Ovary (tissue), 9 donors: ENCODE measurements around the gene POLR3H. TPM values are rescaled to one million over a fixed set of nuclear protein-coding genes. Genes with fewer than 3 reads are reported as not detected.

ENCODE experiments used
- DNase-seq, 5 donors: peaks; one replicate each; pipeline ENCODE4 v3.0.0-alpha.2; 2019 to 2020
- H3K27ac ChIP-seq, 2 donors: fragments of 200-600 bp; one replicate each; pipeline versions ENCODE4 v1.5.1 to v1.8.0; 2019 to 2022
- H3K27me3 ChIP-seq: fragments of 200-600 bp; one replicate; pipeline ENCODE4 v1.8.0; 2022
- H3K36me3 ChIP-seq: fragments of 200-600 bp; sonication (generic); one replicate; pipeline ENCODE4 v1.5.1; 2019
- H3K4me1 ChIP-seq: one replicate; pipeline ENCODE4 v1.8.1; 2013; ENCODE audit warnings: mild to moderate bottlenecking, moderate library complexity; ENCODE audit not compliant: insufficient read depth
- H3K4me3 ChIP-seq: fragments of 200-600 bp; sonication (generic); one replicate; pipeline ENCODE4 v1.5.1; 2017
- H3K9me3 ChIP-seq, 2 donors: fragments of 200-600 bp in 1 of 2; sonication (generic) in 1 of 2; one replicate each; pipeline versions ENCODE4 v1.5.1 to v1.8.1; 2013 to 2019; ENCODE audit warnings: mild to moderate bottlenecking in 1 of 2, moderate library complexity in 1 of 2
- EP300 ChIP-seq: sonication (generic); formaldehyde crosslinking; IDR thresholded peaks from one replicate; pipeline ENCODE4 v1.6.1; 2017; ENCODE audit warnings: antibody characterized with exemption
- POLR2A ChIP-seq: fragments of 450-650 bp; IDR thresholded peaks from one replicate; pipeline ENCODE4 v1.6.1; 2017; ENCODE audit warnings: antibody characterized with exemption, mild to moderate bottlenecking, moderate library complexity
- WGBS, 3 donors: extraction: QIAGEN DNeasy Blood & Tissue Kit in 1 of 3; methylation state at CpG; one replicate each; pipeline versions ENCODE4 v1.1.5 to v1.1.7; 2013 to 2017; 5-methylcytosine and 5-hydroxymethylcytosine counted together
- intact Hi-C, 4 donors: fragments of 100-400 bp; cut with DNase I; formaldehyde crosslinking; loops; one replicate each; pipeline versions ENCODE4 v1.11.0 to v1.15.1; 2022 to 2023
- polyA plus RNA-seq, 2 donors: library from polyadenylated mRNA; stranded (reverse); fragments of 200-250 nt in 1 of 2; fragments of 350-450 nt in 1 of 2; fragmentation: Illumina TruSeq in 1 of 2; extraction: RNeasy Lipid Tissue Mini Kit (QIAGEN cat#74804) in 1 of 2; gene quantifications; one replicate each; pipeline ENCODE4 v1.2.3, GENCODE V29; 2013 to 2014
- total RNA-seq, 7 donors: library from RNA; depleted of rRNA in 2 of 7; stranded (reverse); fragments of >200 nt in 2 of 7; fragmentation: NEBNext Ultra II Directional in 3 of 7; extraction: Animal tissue kit (Norgen Biotek cat#: 25700) in 3 of 7; gene quantifications; one replicate each; pipeline versions ENCODE4 v1.1.0 to v1.2.4, GENCODE V29; 2016 to 2023
- TF ChIP-seq, protein P1 (sequence below), 3 donors: fragments of 450-650 bp in 2 of 3; fragments of 200-600 bp in 1 of 3; IDR thresholded peaks; one replicate each; pipeline versions ENCODE4 v1.5.1 to v1.8.0; 2016 to 2022; ENCODE audit warnings: antibody characterized with exemption in 3 of 3, mild to moderate bottlenecking in 1 of 3
- donor health status: DM: no; HTN: no; CAD: no; lungs with moderate emphysema.
- donor health status: DM: no; HTN: no; CAD: no.
- donor health status: Bipolar disorder and iron deficiency.
- donor health status: DM: yes; HTN: yes; CAD: no.
- donor health status: DM: no; HTN: no; CAD: no.
- donor health status: DM: yes; HTN: yes; CAD: no.

POLR3H gene
- total and polyA plus RNA-seq, 9 donors: 15.7 to 84.6 (median 49.6) TPM

DNA sequence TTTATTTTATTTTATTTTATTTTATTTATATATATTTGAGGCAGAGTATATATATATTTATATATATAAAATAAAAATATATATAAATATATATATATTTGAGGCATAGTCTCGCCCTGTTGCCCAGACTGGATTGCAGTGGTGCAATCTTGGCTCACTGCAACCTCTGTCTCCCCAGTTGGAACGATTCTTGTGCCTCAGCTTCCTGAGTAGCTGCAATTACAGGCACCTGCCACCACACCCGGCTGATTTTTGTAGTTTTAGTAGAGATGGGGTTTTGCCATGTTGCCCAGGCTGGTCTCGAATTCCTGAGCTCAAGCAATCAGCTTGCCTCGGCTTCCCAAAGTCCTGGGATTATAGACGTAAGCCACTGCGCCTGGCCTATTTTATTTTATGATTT, 44.0 kb downstream of the POLR3H start:
- Histone ChIP-seq H3K27me3 (no peaks in the 10 kb centered on the region), H3K4me3 (no peak overlapping the region), H3K9me3 (no peaks in the 10 kb centered on the region), H3K36me3 (no peaks in the 10 kb centered on the region), H3K4me1 (peaks cover 2% of the 10 kb centered on the region), H3K27ac (no peak overlapping the region)
- TF ChIP-seq, protein P1, sequence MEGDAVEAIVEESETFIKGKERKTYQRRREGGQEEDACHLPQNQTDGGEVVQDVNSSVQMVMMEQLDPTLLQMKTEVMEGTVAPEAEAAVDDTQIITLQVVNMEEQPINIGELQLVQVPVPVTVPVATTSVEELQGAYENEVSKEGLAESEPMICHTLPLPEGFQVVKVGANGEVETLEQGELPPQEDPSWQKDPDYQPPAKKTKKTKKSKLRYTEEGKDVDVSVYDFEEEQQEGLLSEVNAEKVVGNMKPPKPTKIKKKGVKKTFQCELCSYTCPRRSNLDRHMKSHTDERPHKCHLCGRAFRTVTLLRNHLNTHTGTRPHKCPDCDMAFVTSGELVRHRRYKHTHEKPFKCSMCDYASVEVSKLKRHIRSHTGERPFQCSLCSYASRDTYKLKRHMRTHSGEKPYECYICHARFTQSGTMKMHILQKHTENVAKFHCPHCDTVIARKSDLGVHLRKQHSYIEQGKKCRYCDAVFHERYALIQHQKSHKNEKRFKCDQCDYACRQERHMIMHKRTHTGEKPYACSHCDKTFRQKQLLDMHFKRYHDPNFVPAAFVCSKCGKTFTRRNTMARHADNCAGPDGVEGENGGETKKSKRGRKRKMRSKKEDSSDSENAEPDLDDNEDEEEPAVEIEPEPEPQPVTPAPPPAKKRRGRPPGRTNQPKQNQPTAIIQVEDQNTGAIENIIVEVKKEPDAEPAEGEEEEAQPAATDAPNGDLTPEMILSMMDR (IDR thresholded peaks at IDR 0.05): no peak
- no peak for TF ChIP-seq EP300
- TF ChIP-seq POLR2A: no peak
- no peak for DNase-seq
- WGBS, 3 donors: 85 to 90% (median 90%) methylated on average over 7 of the region's 7 CpGs
- intact Hi-C loops: loop anchor here in 1 of 4 donors (10.0 kb wide), 1 partner anchor 46 kb away; no protein-coding TSS in a partner anchor

DNA sequence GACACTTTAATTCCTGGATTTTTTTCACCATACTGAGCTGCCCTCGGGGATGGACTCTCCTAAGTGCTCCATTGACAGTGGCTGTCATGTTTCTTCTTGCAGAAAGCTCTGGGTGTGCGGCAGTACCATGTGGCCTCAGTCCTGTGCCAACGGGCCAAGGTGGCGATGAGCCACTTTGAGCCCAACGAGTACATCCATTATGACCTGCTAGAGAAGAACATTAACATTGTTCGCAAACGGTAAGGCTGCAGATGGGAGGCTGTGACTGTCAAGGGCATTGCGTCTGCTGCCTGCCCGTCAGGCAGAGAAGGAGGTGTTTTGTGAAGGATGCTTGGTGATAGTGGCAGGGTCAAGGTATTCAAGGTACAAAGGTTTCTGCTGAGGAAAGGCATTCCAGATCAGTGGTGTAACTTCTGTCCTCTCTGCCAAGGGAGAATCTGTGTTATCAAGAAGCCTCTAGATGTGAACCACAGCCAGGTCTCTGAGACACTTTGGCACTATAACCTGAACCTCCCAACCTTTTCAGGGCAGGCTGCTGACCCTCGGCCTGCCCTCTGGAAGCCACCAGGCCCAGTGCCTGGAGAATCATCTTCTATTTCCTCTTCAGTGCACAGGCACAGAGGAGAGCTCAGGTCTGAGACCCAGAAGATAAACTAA, 44.5 kb downstream of the POLR3H start:
- Histone ChIP-seq H3K27ac (no peak overlapping the region), H3K36me3 (no peaks in the 10 kb centered on the region), H3K4me3 (no peak overlapping the region), H3K9me3 (no peaks in the 10 kb centered on the region), H3K4me1 (peaks cover 2% of the 10 kb centered on the region), H3K27me3 (no peaks in the 10 kb centered on the region)
- DNase-seq: no peak
- TF ChIP-seq, protein P1 (IDR thresholded peaks at IDR 0.05): no peak
- TF ChIP-seq EP300 (no peak), POLR2A (no peak)
- 86 to 89% (median 86%) methylated on average over 10 of the region's 10 CpGs for WGBS, 3 donors
- intact Hi-C loops: loop anchor here in 1 of 4 donors (10.0 kb wide), 1 partner anchor 45 kb away; no protein-coding TSS in a partner anchor

DNA sequence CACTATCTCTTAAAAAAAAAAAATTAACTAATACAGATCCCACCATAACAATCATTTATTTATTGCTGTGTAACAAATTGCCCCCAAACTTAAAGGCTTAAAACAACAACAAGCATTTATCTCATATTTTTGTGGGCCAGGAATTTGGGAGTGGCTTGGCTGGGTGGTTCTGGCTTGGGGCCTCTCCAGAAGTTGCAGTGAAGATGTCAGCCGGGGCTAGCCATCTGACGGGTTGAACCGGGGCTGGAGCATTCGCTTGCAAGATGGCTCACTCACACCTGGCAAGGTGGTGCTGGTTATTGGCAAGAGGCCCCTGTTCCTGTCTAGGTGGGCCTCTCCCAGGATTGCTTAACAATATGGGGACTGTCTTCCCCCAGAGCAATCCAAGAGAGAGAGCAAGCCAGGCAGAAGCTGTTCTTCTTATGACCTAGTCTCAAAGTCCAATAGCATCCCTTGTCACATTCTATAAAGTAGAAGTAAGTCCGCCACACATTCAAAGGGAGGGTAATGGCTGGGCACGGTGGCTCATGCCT, 45.9 kb downstream of the POLR3H start:
- H3K36me3 ChIP-seq: no peaks in the 10 kb centered on the region
- H3K4me3 ChIP-seq: no peak overlapping the region
- no peak for DNase-seq
- no peak for TF ChIP-seq EP300
- TF ChIP-seq, protein P1 (IDR thresholded peaks at IDR 0.05): no peak
- TF ChIP-seq POLR2A: no peak
- H3K9me3 ChIP-seq: no peaks in the 10 kb centered on the region
- WGBS, 3 donors: 38 to 42% (median 40%) methylated on average over 6 of the region's 6 CpGs
- intact Hi-C loops: no loop called here
- H3K27me3 ChIP-seq: no peaks in the 10 kb centered on the region
- no peak overlapping the region for H3K27ac ChIP-seq
- peaks cover 2% of the 10 kb centered on the region for H3K4me1 ChIP-seq

- TF ChIP-seq EP300: no peak
- no peak for TF ChIP-seq POLR2A
- TF ChIP-seq, protein P1 (IDR thresholded peaks at IDR 0.05): no peak
- Histone ChIP-seq H3K27me3 (no peaks in the 10 kb centered on the region), H3K27ac (peak overlapping the region; percentile 20 to 49), H3K4me3 (no peak overlapping the region), H3K9me3 (no peaks in the 10 kb centered on the region), H3K4me1 (peaks cover 8% of the 10 kb centered on the region), H3K36me3 (no peaks in the 10 kb centered on the region)
- intact Hi-C loops: no loop called here
- DNase-seq: peak in 2 of 5 donors; percentile 45 to 57
- WGBS, 3 donors: 25 to 31% (median 28%) methylated on average over 5 of the region's 5 CpGs
These were observed 52.7 kb downstream of the POLR3H start for GRCh38 chr22:41491374-41492100.
